Activated gamma-delta T cell treated with anti-CD3 and anti-CD28 coated beads, Interleukin-2, amount 50 U/mL, for 16 hours (primary cell): ENCODE data around the gene CAPZA1.
"Not testable (repeated sequence)": the region's sequence is repeated elsewhere in the genome, so short reads cannot be mapped to it uniquely, and the experiment has no call there.

Experiments used
- DNase-seq: peaks from one replicate; pipeline ENCODE4 v3.0.0-alpha.2; 2020; ENCODE audit warnings: low read depth

The CAPZA1 gene

DNA sequence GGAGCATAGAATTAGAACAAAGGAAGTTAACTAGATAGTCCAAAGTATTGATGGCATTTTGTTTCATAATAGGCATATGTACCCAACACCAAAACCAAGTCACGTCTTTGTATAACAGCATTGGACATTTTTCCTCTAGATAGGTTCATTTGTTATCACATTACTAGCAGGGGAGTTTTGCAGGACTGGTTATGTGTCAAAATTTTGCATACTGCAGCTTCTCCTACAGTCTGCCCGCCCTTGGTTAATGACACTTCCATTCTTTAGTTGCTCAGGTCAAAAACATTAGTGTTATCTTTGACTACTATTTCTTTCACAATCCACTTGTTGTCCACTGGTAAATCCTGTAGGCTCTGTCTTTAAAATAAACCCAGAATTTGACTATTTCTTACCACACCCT lies 8.9 kb downstream of the CAPZA1 start:
- no peak for DNase-seq

DNA sequence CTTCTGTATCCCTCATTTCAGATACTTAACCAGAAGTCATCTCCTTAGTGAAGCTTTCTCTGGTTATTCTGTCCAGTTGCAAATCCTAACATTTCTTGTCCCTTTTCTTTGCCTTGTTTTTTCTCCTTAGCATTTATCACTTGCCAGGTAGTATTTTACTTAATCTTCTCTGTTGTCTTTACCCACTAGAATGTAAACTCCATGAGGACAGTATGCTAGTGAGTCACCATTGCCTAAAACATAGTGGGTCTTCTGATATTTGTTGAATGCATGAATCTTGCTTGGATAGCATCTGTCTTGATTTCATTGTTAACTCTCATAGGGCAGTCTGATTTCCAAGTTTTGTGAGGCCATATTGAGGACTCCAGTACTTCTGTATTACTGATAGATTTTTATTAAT lies 9.6 kb downstream of the CAPZA1 start:
- DNase-seq: no peak

DNA sequence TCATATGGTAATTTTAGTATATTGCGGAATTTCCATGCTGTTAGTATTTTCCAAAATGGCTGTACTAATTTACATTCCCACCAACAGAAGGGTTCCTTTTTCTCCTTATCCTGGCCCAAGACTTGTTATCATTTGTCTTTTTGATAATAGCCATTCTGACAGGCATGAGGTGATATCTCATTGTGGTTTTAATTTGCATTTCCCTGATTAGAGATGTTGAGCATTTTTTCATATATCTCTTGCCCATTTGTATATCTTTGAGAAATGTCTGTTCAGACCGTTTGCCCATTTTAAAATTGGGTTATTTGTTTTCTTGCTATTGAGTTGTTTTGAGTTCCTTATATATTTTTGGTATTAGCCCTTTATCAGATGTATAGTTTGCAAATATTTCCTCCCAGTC lies 14.0 kb downstream of the CAPZA1 start:
- no peak for DNase-seq

DNA sequence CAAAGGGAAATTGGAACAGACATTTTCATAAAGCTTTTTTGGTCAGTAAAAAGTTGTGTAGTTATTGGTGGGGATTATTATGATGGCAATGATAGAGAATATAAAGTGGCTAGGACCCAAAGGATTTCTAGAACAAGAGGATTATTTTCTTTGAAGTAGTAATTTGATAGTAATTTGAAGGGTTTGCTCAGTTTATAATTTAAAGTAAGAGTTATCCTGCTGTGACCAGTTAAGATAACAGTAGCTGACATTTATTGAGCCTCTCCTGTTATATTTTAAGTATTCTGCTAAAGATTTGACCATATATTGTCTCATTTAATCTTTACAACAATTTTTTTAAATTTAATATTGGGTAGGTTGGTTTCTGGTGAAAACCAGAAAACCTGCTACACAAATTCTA lies 14.7 kb downstream of the CAPZA1 start:
- DNase-seq: no peak

DNA sequence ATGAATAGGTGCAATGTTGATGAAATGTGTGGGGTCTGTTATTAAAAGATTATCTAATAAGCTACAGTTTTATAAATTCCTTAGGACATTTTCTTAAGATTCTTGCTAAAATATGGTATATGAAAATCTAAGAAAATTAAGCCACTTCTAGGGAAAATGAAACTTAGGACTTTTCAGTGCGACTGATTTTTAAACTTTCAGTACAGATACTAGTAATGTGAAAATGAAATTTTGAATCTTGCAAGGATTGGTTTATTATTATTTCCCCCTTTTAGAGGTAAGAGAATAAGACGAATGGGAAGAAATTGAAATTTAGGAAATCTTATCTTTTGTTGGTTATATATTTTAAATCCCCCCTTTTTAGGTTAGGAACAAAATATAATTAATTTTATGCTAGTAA lies 16.4 kb downstream of the CAPZA1 start:
- no peak for DNase-seq

DNA sequence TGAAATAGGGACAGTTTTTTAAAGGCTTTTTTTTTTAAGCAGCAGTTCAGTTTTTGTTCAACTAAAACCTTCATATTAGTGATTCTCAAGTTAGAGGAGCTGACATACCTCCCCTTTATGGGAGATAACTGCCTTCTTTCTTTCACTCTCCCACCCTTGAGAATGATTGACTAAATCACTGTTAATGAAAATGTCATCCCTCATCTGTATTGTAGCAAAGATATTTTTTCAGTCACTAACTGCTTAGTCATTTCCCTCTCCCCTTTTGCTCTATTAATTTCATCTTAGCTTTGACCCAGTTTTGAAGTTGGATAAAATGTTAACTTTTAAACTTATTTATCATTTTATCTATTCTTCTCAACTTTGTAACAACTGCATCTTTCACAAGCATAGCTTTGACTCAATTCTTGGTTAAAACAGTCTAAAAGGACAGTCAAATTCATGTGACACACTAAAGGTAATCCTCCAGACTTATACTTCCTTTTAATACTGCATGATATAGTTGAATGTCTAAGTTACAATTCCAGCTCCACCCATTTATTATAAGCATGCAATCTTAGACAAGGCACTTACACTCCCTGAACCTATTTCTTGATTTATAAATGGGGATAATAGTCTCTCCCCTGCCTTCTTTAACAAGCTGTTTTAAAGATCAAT lies 17.1 kb downstream of the CAPZA1 start:
- no peak for DNase-seq

DNA sequence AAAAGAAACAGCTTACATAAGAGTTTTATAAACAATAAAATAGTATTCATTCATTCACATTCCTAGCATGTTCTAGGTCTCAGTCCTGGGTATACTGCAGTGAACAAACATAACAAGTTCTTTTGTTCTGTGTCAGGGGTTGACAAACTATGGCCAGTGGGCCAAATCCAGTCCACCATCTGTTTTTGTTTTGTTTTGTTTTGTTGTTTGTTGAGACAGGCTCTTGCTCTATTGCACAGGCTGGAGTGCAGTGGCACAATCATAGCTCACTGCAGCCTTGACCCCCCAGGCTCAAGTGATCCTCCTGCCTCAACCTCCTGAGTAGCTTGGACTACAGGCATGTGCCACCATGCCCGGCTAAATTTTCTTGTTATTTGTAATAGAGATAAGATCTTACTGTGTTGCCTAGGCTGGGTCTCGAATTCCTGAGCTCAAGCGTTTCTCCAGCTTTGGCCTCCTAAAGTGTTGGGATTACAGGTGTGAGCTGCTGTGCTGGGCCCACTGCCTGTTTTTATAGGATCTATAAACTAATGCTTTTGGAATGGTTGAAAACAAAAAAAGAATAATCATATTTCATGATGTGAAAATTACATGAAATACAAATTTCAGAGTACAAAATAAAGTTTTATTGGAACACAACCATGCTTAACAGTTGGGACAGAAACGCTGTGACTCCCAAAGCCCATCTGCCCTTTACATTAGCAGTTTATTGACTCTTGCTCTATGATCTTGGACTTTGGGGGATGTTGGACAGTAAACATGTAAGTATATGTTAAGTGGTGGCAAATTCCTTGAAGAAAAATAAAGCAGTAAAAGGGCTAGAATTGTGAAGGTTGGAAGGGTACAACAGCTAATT lies 17.9 kb downstream of the CAPZA1 start:
- no peak for DNase-seq

DNA sequence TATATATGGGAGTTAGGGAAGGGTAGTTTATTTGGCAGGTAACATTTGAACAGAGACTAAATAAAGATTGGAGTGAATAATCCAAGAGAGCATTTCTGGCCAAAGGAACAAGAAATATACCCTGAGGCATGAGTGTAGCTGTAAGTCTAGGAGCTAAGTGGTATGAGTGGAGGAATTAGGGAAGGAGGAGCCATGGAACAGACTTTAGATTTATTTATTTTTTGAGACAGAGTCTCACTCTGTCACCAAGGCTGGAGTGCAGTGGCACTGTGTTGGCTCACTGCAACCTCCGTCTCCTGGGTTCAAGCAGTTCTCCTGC lies 18.4 kb downstream of the CAPZA1 start:
- no peak for DNase-seq

DNA sequence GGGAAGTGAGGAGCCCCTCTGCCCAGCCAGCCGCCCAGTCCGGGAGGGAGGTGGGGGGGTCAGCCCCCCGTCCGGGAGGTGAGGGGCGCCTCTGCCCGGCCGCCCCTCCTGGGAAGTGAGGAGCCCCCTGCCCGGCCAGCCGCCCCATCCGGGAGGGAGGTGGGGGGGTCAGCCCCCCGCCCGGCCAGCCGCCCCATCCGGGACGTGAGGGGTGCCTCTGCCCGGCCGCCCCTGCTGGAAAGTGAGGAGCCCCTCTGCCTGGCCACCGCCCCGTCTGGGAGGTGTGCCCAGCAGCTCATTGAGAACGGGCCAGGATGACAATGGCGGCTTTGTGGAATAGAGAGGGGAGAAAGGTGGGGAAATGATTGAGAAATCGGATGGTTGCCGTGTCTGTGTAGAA lies 20.8 kb downstream of the CAPZA1 start:
- DNase-seq: not testable (repeated sequence)

DNA sequence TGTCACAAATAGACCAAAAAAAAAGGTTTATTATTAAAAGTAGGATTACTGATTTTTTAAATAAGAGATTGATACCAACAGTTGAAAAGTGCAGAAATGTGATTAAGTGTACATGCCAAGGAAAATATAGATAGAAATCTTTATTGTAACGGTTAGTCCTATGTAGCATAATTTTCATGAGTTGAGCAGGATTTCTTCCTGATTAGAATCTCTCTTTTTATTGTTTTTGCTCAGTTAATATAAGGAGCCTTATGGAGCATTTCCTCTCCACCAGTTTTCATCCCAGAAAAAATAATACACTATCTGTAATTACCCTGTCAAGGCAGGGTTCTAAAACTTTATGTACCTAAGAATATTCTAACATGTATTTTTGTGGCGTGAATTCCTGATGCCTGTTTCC lies 23.4 kb downstream of the CAPZA1 start:
- DNase-seq: no peak

DNA sequence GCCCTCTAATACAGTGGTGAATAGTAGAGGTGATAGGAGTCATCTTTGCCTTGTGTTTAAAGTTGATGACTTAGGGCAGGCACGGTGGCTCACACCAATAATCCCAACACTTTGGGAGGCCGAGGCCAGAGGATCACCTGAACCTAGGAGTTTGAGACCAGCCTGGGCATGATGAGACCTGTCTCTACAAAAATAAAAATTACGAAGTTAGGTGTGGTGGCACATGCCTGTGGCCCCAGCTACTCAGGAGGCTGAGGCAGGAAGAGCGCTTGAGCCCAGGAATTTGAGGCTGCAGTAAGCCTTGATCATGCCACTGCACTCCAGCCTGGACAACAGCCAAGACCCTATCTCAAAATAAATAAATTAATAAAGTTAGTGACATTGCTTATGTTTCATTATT lies 26.6 kb downstream of the CAPZA1 start:
- DNase-seq: no peak

DNA sequence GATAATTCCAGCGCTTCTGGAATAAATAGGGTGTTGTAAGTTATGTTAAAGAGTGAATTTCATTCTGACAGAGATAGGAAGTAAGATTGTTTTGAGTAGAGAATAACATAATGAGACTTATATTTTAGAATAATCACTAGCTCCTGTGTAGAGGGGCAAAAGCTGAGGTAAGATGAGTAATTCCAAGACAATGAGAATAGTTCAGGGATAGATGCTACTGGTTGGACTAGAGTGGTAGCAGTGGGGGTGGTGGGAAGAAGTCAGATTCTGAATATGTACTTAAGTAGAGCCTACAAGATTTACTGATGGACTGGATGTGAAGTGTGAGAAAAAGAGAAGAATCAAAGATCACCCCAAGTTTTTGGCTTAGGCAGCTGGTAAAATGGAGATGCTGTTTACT lies 31.6 kb downstream of the CAPZA1 start:
- no peak for DNase-seq

DNA sequence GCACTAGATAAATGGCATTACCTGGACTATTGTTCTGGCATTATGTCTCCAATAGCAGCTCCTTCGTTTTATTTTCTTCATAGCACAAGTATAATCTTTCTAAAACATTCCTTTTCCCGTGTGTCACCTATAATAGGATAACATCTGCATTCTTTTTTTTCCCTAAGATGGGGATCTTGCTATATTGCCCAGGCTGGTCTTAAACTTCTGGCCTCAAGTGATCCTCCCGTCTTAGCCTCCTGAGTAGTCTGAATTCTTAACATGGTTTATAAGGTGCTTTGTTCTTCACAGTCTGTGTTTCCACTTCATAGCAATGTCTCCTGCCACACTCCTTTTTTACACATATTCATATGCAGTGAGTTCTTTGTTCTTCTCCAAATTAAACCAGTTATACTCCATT lies 46.2 kb downstream of the CAPZA1 start:
- no peak for DNase-seq

DNA sequence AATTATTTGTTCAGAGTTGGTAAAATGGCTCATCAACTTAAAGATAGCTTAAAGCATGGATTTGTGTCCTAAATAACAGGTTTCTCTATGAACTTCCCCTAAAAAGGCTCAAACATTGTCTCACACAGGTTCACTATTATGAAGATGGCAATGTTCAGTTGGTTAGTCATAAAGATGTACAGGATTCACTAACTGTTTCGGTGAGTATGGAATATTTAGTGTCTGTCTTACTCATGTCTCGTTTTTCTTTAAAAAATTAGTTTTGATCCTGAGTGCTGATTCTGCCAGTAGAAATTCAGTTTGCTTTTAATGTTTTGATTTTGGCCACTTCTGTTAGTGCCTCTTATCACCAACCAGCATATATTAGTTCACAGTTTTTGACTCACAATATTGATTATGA lies 47.3 kb downstream of the CAPZA1 start:
- DNase-seq: no peak

DNA sequence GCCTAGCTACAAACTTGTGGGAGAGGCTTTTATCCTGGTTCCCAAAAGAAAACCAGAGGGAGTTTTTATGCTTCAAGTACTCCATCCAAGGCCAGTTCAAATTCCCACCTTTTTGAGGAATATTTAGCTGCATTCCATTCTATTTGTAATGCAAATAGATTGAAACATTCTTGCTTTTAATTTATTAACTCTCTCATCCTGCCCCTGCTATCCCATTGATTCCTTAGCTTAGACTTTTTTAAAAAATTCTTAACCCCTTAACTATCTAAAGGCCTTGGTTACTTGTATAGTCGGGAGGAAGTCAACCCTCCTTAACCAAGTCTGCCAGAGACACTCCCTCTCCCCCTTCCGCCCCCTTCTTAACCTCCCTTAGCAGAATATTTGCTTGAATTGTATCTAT lies 52.4 kb downstream of the CAPZA1 start:
- DNase-seq: no peak

DNA sequence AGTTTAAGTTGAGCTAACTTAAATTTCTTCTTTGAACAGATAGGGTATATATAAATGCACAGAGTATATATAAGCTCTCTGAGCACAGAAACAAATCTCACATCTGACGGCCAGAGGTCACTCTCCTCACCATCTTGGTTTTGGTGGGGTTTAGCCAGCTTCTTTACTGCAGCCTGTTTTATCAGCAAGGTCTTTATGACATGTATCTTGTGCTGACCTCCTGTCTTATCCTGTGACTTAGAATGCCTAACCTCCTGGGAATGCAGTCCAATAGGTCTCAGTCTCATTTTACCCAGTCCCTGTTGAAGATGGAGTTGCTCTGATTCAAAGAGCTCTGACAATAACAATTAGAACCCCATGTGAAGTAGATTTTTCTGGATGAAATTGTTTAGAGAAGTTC lies 53.2 kb downstream of the CAPZA1 start:
- DNase-seq: no peak

DNA sequence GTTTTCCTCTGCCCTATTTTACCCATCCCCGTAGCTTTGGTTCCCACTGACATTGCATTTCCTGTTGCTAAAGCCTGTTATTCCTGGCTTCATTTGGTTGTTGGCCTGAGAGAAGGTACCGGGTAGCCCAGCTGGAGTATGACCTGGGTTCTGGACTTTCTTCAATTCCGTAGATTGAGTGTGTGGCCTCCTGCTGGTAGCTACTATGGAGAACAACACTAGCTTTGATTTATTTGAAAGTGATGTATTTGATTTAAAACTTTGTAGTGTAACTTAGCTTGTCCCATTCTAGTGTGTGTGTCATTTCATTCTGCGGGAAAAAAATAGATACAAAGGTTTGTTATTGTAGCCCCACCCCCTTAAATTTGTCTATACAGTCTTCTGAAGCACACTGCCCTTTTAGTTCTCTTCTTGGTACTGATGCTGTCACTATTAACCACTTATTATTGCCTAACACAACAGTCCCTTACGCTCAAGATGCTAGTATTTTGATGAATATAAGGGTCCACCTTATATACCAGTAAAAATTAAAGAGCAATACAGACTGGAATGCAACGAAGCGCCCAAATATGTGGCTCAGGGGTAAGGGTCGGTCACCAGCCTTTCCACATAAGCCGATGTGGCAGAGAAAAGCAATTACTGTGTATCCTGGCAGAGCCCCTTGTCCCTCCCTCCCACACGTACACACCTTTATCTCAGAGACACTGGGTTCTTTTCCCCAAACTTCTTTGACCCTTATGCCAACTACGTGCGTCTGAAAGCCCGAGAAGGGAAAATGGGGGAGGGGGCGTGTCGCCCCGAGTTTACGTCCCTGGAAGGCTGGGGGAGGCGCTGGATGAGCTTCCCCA lies 54.2 kb downstream of the CAPZA1 start:
- DNase-seq: no peak

DNA sequence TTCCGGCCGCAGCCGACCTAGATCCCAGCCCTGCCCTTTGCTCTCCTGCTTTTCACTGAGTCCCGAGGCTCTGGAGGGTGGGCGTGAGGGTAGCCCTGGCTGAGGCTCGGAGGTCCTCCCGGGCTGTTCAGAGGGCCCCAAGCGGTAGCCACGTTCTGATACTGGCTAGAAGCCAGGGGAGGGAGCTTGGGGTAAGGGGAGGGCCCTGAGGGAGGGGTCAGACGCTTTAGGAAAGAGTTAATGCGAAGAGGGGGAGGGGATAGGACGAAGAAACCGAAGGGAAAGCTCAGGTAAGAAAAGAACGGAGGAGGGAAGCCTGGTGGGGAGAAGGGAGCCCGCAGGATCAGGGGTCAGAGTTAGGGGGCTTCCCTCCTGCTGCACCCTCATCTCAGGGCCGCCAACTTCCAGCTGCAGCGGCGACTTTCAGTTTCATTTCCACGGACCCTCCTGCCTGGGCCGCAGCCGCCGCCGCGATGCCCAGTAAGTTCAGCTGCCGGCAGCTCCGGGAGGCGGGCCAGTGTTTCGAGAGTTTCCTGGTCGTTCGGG lies 54.9 kb downstream of the CAPZA1 start, which contains the start of gene MOV10:
Gene MOV10 (plus strand): TSS at position 220 of the 546 bp plus-strand sequence. CDS start 254 bp downstream, at position 474.
- peak; percentile 29 for DNase-seq

DNA sequence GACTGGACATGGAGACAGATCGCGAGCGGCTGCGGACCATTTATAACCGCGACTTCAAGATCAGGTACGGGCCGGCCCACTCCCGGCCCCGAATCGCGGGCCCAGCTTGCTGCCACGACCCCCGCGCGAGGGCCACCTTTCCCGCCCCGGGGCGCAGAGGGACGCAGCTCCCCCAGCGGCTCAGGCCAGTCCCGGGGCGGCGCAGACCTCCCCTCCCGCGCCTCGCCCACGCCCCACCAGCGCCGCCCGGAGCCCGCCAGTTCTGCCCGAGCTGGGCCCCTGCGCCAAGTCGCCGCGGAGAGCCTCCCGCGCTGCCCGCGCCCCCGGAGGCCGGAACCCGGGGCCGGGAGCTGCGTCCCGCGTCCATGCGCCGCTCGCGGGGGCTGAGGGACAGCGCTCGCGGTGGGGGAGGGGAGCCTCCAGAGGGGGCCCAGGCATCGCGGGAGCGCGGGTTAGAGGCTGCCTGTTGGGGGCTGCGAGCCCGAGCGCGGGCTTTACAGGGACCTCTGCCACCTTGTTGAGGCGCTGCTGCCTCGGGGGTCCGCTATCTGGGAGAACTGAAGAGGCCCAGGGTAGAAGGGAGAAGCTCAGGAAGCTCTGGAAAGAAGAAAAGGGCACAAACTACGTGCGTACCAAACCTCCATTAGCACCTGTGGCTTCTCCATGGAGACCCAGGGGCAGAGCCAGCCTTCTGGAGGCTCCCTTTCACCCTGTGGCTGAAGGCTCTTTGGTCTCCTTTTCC lies 55.5 kb downstream of the CAPZA1 start:
- DNase-seq: peak; percentile 16

DNA sequence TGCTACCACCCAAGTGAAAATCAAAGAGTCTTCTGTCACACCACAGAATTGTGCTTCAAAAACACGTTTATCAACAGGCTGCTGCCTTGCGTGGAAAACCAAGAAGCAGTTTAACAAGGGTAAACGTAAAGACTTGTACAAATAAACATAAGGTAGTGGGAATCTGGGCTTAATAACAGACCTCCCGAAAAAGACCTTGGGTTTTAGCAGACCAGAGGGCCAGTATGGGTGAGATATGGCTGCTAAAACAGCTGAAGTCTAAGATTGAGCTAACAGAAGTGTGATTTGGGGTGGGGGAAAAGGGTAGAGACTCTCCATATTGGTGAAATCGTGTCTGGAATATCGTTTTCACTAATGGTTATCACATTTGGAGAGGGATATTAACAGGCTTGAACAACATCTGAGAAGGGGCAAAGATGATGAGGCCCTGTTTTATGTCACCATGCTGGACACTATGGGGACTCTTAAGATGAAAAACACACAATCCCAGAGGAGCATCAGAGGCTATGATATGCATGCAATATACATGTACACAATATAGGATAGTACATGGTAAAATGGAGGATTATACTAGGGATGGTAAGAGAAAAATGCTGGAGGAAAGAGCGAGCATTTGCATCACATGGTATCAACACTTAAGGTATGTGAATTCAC lies 56.2 kb downstream of the CAPZA1 start:
- no peak for DNase-seq

DNA sequence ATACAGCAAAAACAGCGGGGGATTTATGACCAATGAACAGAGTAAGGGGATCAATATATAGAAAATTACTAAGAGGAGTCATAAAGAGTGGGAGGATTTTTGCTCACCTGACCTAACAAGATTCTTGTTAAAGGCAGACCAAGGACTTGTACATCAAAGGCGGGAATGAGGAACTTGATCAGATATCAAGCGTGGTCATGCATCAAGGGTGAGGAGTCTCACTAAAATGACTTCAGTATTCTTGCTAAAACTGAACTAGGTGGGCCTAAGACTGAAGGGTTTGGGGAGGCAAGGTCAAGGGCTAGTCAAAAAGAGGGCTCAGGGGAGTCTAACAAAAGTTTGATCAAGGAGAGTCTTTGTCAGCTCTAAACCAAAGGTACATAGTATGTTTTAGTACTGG lies 56.9 kb downstream of the CAPZA1 start:
- DNase-seq: no peak
